Esophagus squamous epithelium (tissue), 4 donors: ENCODE data around the gene ALDH3A2.

Experiments
- CTCF ChIP-seq, 6 experiments: fragments of 450-650 bp in 4 of 6; fragments of 200-600 bp in 2 of 6; sonication (generic) in 2 of 6; IDR thresholded peaks; one replicate each; pipeline ENCODE4 v1.5.1; 2016 to 2019; ENCODE audit warnings: antibody characterized with exemption in 6 of 6, mild to moderate bottlenecking in 4 of 6, moderate library complexity in 4 of 6
- POLR2A ChIP-seq, 4 donors: fragments of 450-650 bp; IDR thresholded peaks; one replicate each; pipeline ENCODE4 v1.6.1; 2017; ENCODE audit warnings: antibody characterized with exemption in 4 of 4, mild to moderate bottlenecking in 4 of 4, moderate library complexity in 3 of 4

- TF ChIP-seq CTCF (IDR thresholded peaks at IDR 0.05) (no peak), POLR2A (IDR thresholded peaks at IDR 0.05) (no peak)
These were observed 61.3 kb downstream of the ALDH3A2 start for GRCh38 chr17:19709841-19710240.
